Measurements from ENCODE around the gene PAM16.

DNA sequence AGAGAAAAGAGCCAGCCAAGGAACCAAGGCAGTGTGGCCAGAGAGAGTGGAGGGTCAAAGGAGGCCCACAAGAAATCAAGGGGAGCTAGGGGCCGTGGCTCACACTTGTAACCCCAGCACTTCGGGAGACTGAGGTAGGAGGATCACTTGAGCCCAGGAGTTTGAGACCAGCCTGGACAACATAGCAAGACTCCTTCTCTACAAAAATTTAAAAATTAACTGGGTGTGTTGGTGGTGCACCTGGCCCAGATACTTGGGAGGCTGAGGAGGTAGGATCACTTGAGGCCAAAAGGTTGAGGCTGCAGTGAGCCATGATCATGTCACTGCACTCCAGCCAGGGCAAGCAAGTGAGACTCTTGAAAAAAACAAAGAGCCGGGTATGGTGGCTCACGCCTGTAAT, 59.4 kb downstream of the PAM16 start:
- TF ChIP-seq, protein P1, sequence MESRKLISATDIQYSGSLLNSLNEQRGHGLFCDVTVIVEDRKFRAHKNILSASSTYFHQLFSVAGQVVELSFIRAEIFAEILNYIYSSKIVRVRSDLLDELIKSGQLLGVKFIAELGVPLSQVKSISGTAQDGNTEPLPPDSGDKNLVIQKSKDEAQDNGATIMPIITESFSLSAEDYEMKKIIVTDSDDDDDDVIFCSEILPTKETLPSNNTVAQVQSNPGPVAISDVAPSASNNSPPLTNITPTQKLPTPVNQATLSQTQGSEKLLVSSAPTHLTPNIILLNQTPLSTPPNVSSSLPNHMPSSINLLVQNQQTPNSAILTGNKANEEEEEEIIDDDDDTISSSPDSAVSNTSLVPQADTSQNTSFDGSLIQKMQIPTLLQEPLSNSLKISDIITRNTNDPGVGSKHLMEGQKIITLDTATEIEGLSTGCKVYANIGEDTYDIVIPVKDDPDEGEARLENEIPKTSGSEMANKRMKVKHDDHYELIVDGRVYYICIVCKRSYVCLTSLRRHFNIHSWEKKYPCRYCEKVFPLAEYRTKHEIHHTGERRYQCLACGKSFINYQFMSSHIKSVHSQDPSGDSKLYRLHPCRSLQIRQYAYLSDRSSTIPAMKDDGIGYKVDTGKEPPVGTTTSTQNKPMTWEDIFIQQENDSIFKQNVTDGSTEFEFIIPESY (CRISPR knock-in tag; IDR thresholded peaks at IDR 0.05), result no peak
- TF ChIP-seq, protein P2, sequence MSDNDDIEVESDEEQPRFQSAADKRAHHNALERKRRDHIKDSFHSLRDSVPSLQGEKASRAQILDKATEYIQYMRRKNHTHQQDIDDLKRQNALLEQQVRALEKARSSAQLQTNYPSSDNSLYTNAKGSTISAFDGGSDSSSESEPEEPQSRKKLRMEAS (CRISPR knock-in tag; IDR thresholded peaks at IDR 0.05), result no peak
- no peak for TF ChIP-seq CTCF (IDR thresholded peaks at IDR 0.05 in 2 of 3, conservative IDR thresholded peaks at IDR 0.05 in 1 of 3; ENCODE audit: insufficient read depth in 2 of 3, low read depth in 1 of 3, low read length in 3 of 3)
- no peak for TF ChIP-seq CC2D1A (IDR thresholded peaks at IDR 0.05)
- TF ChIP-seq POLR2AphosphoS5 (IDR thresholded peaks at IDR 0.05; ENCODE audit: control insufficient read depth, insufficient read depth, low read depth, low read length), result no peak
- TF ChIP-seq KAT7 (CRISPR knock-in tag; IDR thresholded peaks at IDR 0.05; ENCODE audit: borderline replicate concordance), result no peak

All from K562 (cell line).